K562 (cell line): ENCODE results near the gene HYOU1. TPM values are rescaled to one million over a fixed set of nuclear protein-coding genes. Genes with fewer than 3 reads are reported as not detected.

Source experiments
- E2F4 ChIP-seq: sonication (generic); formaldehyde crosslinking; IDR thresholded peaks from 2 replicates; pipeline ENCODE4 v1.8.0; 2022; ENCODE audit warnings: mild to moderate bottlenecking, low read depth, missing genetic modification reagents
- FOXM1 ChIP-seq, 2 experiments: fragments of 450-650 bp in 1 of 2; sonication (generic) in 1 of 2; formaldehyde crosslinking in 1 of 2; IDR thresholded peaks; 2 replicates each; pipeline versions ENCODE4 v1.6.1 to v1.9.0; 2017 to 2022; ENCODE audit warnings: low read depth in 2 of 2, mild to moderate bottlenecking in 2 of 2, missing genetic modification reagents in 1 of 2, moderate library complexity in 1 of 2
- ILK ChIP-seq: fragments of 450-650 bp; IDR thresholded peaks from 2 replicates; pipeline ENCODE4 v1.6.1; 2016; ENCODE audit warnings: missing genetic modification characterization, low read depth, mild to moderate bottlenecking, missing compliant biosample characterization, moderate library complexity, borderline replicate concordance
- MAX ChIP-seq: sonication (generic); formaldehyde crosslinking; IDR thresholded peaks from 2 replicates; pipeline ENCODE4 v1.9.0; 2022; ENCODE audit warnings: mild to moderate bottlenecking, missing genetic modification reagents
- MTA3 ChIP-seq: fragments of 450-650 bp; formaldehyde crosslinking; IDR thresholded peaks from 2 replicates; pipeline ENCODE4 v1.6.1; 2017; ENCODE audit warnings: mild to moderate bottlenecking, borderline replicate concordance
- NCOA6 ChIP-seq: fragments of 450-650 bp; IDR thresholded peaks from 2 replicates; pipeline ENCODE4 v1.6.1; 2017; ENCODE audit warnings: mild to moderate bottlenecking
- SMARCB1 ChIP-seq: IDR thresholded peaks from 2 replicates; pipeline ENCODE4 v1.6.1; 2011; ENCODE audit warnings: improper control_type of control experiment, low read depth; ENCODE audit not compliant: insufficient read length
- STAG1 ChIP-seq: sonication (generic); formaldehyde crosslinking; IDR thresholded peaks from 2 replicates; pipeline ENCODE4 v1.5.0; 2020; ENCODE audit warnings: missing genetic modification reagents, borderline replicate concordance
- TARDBP ChIP-seq: fragments of 450-650 bp; IDR thresholded peaks from 2 replicates; pipeline ENCODE4 v1.6.1; 2016
- TOE1 ChIP-seq, 2 experiments: fragments of 450-650 bp in 1 of 2; sonication (generic) in 1 of 2; formaldehyde crosslinking in 1 of 2; IDR thresholded peaks; 2 replicates each; pipeline versions ENCODE4 v1.7.1 to v1.8.0; 2016 to 2022; ENCODE audit warnings: borderline replicate concordance in 2 of 2, mild to moderate bottlenecking in 2 of 2, antibody characterized with exemption in 1 of 2, inconsistent platforms in 1 of 2, low read depth in 1 of 2, missing genetic modification reagents in 1 of 2, moderate library complexity in 1 of 2
- ZBTB5 ChIP-seq: fragments of 450-650 bp; IDR thresholded peaks from 2 replicates; pipeline ENCODE4 v1.6.1; 2017; ENCODE audit warnings: antibody characterized with exemption
- ZNF232 ChIP-seq: sonication (generic); formaldehyde crosslinking; IDR thresholded peaks from 2 replicates; pipeline ENCODE4 v1.8.0; 2022; ENCODE audit warnings: mild to moderate bottlenecking, missing genetic modification reagents
- ZNF407 ChIP-seq: fragments of 450-650 bp; IDR thresholded peaks from 2 replicates; pipeline ENCODE4 v1.6.1; 2016; ENCODE audit warnings: low read depth
- ZNF507 ChIP-seq: conservative IDR thresholded peaks from 2 replicates; pipeline ENCODE4 v1.6.1; 2017; ENCODE audit warnings: missing genetic modification characterization, missing compliant biosample characterization
- ZNF77 ChIP-seq: fragments of 250-450 bp; sonication (Bioruptor Pico); IDR thresholded peaks from 2 replicates; pipeline ENCODE4 v1.5.0; 2020
- polyA plus RNA-seq, 8 experiments: library from polyadenylated mRNA; depleted of rRNA in 4 of 8; stranded (reverse) in 5 of 8; unstranded in 3 of 8; fragments of >200 nt; fragmentation: Nextera tagmentation in 2 of 8; fragmentation: Illumina TruSeq in 1 of 8; extraction: Ambion mirVana in 2 of 8; extraction: Trizol in 1 of 8; gene quantifications; 2 replicates each; pipeline versions ENCODE4 v1.2.1 to v1.2.3, GENCODE V29; 2011 to 2014; ENCODE audit warnings: inconsistent platforms in 1 of 8, missing spikeins in 1 of 8
- total RNA-seq, 7 experiments: library from RNA; depleted of rRNA in 6 of 7; stranded (reverse); fragments of >200 nt in 6 of 7; fragmentation: Illumina TruSeq in 2 of 7; extraction: Trizol in 2 of 7; gene quantifications; 2 replicates each; pipeline versions ENCODE4 v1.2.1 to v1.2.3, GENCODE V29; 2011 to 2021; ENCODE audit warnings: low replicate concordance in 1 of 7

The HYOU1 gene
- total and polyA plus RNA-seq, 9 of the 15 experiments (the other 6 are each of a cell fraction or from before 2014, with no cell fraction given): 19.5 to 197 (median 128) TPM

- no peak for TF ChIP-seq ZNF507
- TF ChIP-seq MAX: peak; percentile 82
- no peak for TF ChIP-seq ZBTB5
- TF ChIP-seq TOE1 (IDR thresholded peaks at IDR 0.05; ENCODE audit: borderline replicate concordance): peak; percentile 83; the same call in 1 of the 2 replicates
- TF ChIP-seq TOE1 (CRISPR knock-in tag; IDR thresholded peaks at IDR 0.05; ENCODE audit: borderline replicate concordance, low read depth): no peak
- TF ChIP-seq ZNF77: no peak
- no peak for TF ChIP-seq NCOA6
- no peak for TF ChIP-seq SMARCB1
- TF ChIP-seq ZNF232 (CRISPR knock-in tag): no peak
- TF ChIP-seq STAG1 (CRISPR knock-in tag): no peak
- TF ChIP-seq ZNF407: no peak
- peak; percentile 64 for TF ChIP-seq FOXM1 (IDR thresholded peaks at IDR 0.05; ENCODE audit: low read depth)
- no peak for TF ChIP-seq FOXM1 (CRISPR knock-in tag; IDR thresholded peaks at IDR 0.05; ENCODE audit: low read depth)
- TF ChIP-seq ILK: no peak
- peak; percentile 80; the same call in 1 of the 2 replicates for TF ChIP-seq E2F4 (CRISPR knock-in tag)
- 0 out of 2 replicates have a peak, but pooled peaks have one; percentile 17 for TF ChIP-seq MTA3
- no peak for TF ChIP-seq TARDBP
These were observed 27.8 kb upstream of the HYOU1 start, which contains the start of gene HMBS (continued) for GRCh38 chr11:119084663-119085436.
